ENCODE data around the gene PTPDC1. TPM values are rescaled to one million over a fixed set of nuclear protein-coding genes. Genes with fewer than 3 reads are reported as not detected.
A peak's percentile ranks its signal among the peaks of the same experiment; 100 is the strongest.

Gene PTPDC1
- total and polyA plus RNA-seq, 2 of the 4 experiments (the other 2 are of a cell fraction) = 3.9 to 6.1 TPM

DNA sequence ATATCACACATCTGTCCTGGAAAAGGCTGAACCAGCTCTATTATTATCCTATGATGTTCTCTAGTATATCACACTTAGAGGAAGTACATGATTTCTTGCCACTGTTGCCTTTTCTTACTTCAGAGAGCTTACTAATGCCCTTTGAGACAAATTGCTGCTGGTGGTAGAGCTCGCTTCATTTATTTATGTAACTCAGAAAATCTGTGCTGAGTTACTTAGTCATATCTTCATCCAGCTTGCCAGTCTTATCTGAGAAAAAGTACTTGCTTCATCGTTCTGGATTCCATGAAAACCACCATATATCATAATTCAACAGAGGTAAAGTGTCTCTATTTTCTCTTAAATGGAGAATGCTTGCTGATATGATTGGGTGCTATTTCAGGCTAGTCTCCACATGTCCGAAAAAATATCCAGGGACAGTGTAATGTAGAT lies 26.6 kb downstream of the PTPDC1 start:
- DNase-seq = peak; percentile 91
- Histone ChIP-seq H2BK5ac (ENCODE audit: low read depth, low read length, poor library complexity, severe bottlenecking) (peak overlapping the region; percentile 36), H3K9ac (ENCODE audit: low read depth, low read length) (no peak overlapping the region), H4K20me1 (ENCODE audit: insufficient read depth, low read length) (no peaks in the 10 kb centered on the region), H2BK120ac (ENCODE audit: low read depth, low read length) (no peak overlapping the region), H3K9me1 (ENCODE audit: insufficient read depth, low read length) (peaks cover 6% of the 10 kb centered on the region; the same call in 1 of the 2 replicates), H3K27me3 (ENCODE audit: control insufficient read depth, insufficient read depth, low read length) (no peaks in the 10 kb centered on the region), H3K4me1 (ENCODE audit: control insufficient read depth, insufficient read depth, low read length) (peaks cover 3% of the 10 kb centered on the region), H3K36me3 (ENCODE audit: control insufficient read depth, insufficient read depth, low read length) (no peaks in the 10 kb centered on the region), H3K14ac (replicated peaks; ENCODE audit: low read depth, low read length) (no peak overlapping the region), H3K9me3 (ENCODE audit: control insufficient read depth, insufficient read depth, low read length) (no peaks in the 10 kb centered on the region), H3K18ac (ENCODE audit: low read depth, low read length) (no peak overlapping the region), H2BK15ac (ENCODE audit: low read depth, low read length) (no peak overlapping the region), H3K27ac (ENCODE audit: insufficient read depth, low read length) (peak overlapping the region; percentile 43; the same call in 1 of the 2 replicates), H2AK9ac (replicated peaks; ENCODE audit: low read depth, low read length, poor library complexity) (no peak overlapping the region), H4K91ac (ENCODE audit: insufficient read depth, low read depth, low read length) (no peak overlapping the region), H3K56ac (ENCODE audit: extremely low read depth, insufficient read depth, low read length) (no peak overlapping the region), H3K23ac (ENCODE audit: low read depth, low read length) (no peak overlapping the region), H2BK20ac (ENCODE audit: low read depth, low read length) (no peak overlapping the region), H4K5ac (ENCODE audit: low read depth, low read length) (no peak overlapping the region), H4K8ac (ENCODE audit: low read depth in 2 of 2, low read length in 2 of 2) (no peak overlapping the region), H3K4ac (ENCODE audit: low read depth, low read length) (peak overlapping the region; percentile 33; the same call in 1 of the 2 replicates), H2AK5ac (ENCODE audit: low read depth, low read length) (0 out of 2 replicates have a peak overlapping the region, but pooled peaks have one; percentile 53), H3K4me2 (ENCODE audit: low read depth, low read length) (peak overlapping the region; percentile 50), H2AFZ (replicated peaks; ENCODE audit: low read length, poor library complexity) (no peak overlapping the region), H3K4me3 (ENCODE audit: insufficient read depth, low read depth, low read length) (no peak overlapping the region), H3K79me1 (ENCODE audit: low read depth in 1 of 2, low read length in 2 of 2) (0 out of 4 replicates have a peak, but pooled peaks cover 0 to 3% of the 10 kb centered on the region in 2 experiments)
- intact Hi-C loops (cut with micrococcal nuclease) = no loop called here
- CTCF ChIA-PET = no interaction called here
- no CpG with 5 or more reads among the region's 3 CpGs for WGBS, 2 experiments (ENCODE audit: extremely low coverage in 2 of 2, insufficient read length in 1 of 2)
- TF ChIP-seq FOS (IDR thresholded peaks at IDR 0.05; ENCODE audit: low read depth, low read length) = 0 out of 2 replicates have a peak, but pooled peaks have one; percentile 20
- peak; percentile 85 for TF ChIP-seq CEBPB (IDR thresholded peaks at IDR 0.05; ENCODE audit: low read depth, low read length)
- TF ChIP-seq RAD21 (IDR thresholded peaks at IDR 0.05; ENCODE audit: low read length) = peak; percentile 2; the same call in 1 of the 2 replicates
- no peak for TF ChIP-seq MAZ (IDR thresholded peaks at IDR 0.05; ENCODE audit: borderline replicate concordance, low read depth, low read length)
- TF ChIP-seq MAFK (IDR thresholded peaks at IDR 0.05; ENCODE audit: low read depth, low read length) = peak; percentile 38; the same call in 1 of the 2 replicates
- in situ Hi-C loops (cut with MboI; ENCODE audit: low sequenced_read_pairs) = no loop called here
- peak; percentile 95 for ATAC-seq (ENCODE audit: low read depth)
- no TSS peak for BruUV-seq (replicated peaks)
- POLR2A ChIA-PET (ENCODE audit: unreplicated experiment) = interaction anchor here (0.6 kb wide), 1 partner anchor 55 kb away, joined by 5 read pairs; no protein-coding TSS in a partner anchor
- dilution Hi-C loops (cut with HindIII; ENCODE audit: low sequenced_read_pairs, unreplicated experiment) = no loop called here
